GM18511 (cell line): Measurements from ENCODE around the gene CZIB.
A peak's percentile ranks its signal among the peaks of the same experiment; 100 is the strongest.

Experiments
- ATAC-seq: cut with Tn5 transposase; IDR thresholded peaks from one replicate; pipeline ENCODE4 v1.9.1; 2021; ENCODE audit warnings: mild to moderate bottlenecking, moderate library complexity; ENCODE audit not compliant: unreplicated experiment

CZIB gene

DNA sequence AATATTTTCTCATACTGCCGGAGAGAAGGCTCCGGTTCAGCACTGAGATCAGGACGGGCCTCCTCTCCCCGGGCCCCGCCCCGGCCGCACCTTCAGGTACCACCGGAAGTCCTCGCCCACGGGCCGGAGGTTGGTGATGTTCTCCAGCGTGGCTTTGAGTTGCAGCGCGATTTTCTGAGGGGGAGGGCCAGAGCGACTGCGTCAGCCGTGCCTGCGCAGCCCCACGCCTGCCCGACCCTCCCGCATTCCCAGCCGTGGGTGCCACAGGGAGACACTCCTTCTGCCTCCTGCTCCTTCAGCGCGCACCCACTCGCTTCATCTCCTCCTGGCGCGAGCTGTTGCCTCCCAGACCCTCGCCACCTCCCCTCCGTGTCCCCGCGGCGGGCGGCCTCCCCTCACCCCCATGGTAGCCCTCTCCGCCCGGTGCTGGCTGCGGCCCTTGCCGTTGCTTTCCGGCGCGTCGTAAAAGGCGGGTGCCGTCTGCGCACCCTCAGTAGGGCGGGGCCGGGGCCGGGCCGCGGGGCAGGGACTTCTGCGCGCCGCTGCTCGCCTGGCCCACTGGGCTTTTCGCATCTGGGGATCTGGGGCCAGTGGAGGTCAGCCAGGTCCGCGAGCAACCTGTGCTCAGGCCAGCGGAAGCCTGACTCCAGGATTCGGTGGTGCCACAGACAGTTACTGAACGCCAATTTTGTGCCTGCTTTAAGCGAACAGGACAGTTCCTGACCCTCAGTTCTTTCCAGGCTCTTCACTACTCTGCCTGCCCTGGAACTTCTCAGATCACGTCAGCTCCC is at the start of gene CZIB:
Gene CZIB, minus strand, starts transcription at position 464 of the 791 bp plus-strand sequence. Its CDS starts 59 bp downstream, at position 405.
- ATAC-seq, result peak; percentile 93

DNA sequence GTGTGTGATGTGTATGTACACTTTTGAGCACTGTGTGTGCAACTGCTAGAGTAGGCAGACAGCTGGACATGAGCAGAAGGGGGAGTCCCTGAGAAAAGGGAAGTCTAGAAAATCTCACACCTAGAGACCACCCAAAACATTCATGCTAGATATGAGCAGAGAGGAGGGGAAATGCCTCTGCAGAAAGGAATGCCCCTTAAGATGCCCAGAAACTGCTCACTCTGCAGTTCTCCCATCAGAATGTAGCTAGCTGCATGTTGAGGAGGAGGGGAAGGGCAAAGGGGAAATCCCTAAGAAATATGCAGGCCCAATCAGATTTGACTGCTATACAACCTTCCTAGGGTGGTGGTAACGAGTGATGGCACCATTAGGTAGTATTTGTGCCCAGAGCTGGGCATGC is 49.7 kb upstream of the CZIB start:
- ATAC-seq, result no peak

DNA sequence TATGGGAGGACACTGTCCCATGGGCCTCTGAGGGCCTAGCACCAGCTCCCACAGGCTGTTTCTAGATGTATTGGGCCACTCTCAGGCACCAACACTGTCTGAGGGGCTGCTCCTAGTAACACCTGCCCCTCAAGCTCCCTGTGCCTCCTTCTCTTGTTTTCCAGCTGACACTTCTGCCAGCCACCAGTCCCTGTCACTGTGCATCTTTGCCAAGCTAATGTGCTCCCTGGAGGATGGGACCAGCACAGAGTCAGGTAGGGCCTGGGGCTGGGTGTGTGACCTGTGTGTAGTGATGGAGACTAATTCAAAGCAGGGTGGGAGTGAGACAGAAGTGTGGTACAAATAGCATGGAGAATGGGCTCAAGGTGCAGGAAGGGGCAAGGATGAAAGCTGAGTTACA is 47.3 kb upstream of the CZIB start:
- no peak for ATAC-seq

DNA sequence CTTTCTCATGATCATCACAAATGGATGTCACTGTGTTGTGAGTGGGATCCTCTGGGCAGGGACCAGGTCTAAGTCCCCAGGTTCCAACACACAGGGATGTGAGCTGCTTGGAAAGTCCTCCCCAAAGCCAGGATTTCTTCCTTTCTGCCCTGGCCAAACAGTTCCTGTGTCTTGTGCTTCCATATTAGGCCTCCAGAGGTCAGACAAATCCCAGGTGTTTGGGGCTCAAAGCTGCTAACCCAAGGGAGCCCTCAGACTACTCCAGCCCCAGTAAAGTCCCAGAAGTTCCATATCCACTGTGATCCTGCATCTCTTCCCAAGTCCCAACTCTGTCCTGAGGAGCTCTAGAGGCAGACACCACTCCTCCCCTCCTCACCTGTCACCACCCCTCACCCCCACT is 45.6 kb upstream of the CZIB start:
- ATAC-seq, result no peak

DNA sequence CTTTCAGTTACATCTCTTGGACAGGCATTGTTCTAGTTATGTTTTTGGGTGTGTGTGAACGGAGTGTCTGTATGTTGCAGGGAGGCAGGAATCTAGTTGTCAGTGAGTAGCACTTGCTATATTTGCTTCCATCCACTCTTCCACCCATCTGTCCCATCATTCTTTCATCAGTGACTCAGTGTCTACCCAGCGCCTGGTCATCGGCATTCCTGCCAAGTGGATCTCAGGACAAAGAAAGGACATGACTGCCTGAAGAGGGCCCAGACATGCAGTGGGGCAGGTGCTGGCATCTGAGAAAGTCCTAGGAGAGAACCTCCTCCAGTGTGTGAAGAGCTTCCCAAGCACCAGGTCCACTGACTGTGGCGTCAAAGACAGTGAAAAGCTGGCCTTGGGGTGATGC is 45.1 kb upstream of the CZIB start:
- no peak for ATAC-seq

DNA sequence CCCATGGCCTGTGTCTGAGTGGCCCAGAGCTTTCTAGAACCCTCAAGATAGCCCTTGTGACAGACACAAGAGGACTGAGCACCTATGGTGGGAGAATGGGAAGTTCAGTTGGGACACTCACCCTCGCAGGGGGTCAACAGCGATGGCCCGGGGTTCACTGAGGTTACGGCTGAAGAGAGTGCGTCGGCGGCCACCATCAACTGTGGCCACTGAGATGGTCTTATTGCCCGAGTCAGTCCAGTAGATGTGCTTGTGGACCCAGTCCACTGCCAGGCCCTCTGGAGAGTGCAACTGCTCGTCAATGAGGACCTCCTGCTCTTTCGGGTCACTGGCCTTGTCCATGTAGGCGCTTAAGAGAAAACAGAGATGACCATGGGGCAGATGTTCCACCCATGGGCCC is 43.6 kb upstream of the CZIB start:
- ATAC-seq, result no peak

DNA sequence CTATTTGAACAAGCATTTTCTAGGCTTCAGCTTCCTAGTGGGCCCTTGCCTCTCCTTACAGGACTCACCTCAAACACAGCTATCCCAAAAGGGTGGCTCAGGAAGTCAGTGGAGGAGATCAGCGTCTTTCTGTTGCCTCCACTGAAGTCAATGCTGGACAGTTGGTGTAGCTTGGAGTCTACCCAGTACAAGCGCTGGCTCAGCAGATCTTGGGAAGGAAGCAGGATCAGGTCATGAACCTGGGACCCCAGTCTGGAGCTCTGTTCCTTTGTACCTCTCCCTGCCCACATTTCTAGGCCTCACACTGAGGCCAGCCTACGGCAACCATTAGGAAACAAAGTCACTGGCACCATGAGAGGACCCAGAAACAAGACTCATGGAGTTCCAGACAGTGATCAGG is 41.6 kb upstream of the CZIB start:
- ATAC-seq, result no peak

DNA sequence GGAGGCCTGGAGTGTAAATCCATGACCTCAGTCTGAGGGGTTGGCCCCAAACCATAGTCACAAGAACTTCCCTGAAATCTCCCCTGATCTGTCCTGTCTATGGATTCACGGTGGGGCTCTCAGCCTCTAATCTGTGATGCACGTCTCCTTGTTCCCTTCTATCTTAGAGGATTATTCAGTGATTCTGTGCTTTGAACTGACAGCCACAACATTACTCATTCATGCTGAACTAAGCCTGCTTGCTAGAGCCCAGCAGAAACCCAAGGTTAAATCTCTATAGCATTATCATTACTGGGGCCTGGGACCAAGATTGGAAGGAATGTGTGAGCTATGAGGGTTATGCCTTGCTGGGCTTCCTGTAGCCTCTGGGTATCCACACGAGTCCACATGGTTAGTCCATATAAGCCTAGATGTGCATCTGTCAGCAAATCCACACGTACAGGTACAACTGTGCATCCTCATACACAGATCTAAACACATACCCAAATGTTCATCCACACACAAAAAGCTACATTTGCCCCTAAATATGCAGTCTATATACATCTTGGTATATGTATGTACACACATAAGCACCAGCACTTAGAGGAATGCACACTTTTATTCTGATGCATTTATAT is 40.3 kb upstream of the CZIB start:
- ATAC-seq, result no peak

DNA sequence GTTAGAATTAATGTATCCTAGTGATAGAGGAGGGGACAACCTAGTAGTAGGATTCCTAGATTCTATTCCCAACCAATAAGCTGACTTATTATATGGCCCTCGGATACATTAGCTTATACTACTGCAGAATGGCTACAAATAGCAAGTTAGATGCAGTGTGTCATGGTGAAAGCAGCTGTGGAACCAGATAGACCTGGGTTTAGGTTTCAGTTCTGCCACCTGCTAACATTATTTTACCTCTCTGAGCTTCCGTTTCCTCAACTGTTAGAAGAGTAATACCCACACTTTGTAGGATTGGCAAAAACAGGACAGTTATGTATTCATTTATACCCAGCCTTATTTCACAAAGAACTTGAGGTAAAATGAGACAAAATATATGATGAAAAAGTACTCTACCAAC is 39.5 kb upstream of the CZIB start:
- no peak for ATAC-seq

DNA sequence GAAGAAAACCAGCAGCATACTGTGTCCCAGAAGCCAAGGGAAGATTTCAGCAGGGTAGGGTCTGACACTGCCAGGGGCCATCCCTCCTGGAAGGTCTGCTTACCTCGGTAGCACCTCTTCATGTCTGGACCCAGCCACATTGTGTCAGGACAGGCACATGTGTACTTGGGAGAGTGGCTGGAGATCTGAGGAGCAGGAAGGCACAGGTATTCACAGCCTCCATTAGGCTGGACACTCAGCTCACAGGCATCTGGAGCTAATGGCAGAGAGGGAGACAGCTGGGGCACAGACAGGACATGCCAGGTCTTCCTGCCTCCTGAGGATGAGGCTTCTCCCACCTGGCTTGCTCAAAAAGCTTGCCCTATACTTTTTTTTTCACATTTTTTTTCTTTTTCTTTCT is 37.8 kb upstream of the CZIB start:
- ATAC-seq, result no peak

DNA sequence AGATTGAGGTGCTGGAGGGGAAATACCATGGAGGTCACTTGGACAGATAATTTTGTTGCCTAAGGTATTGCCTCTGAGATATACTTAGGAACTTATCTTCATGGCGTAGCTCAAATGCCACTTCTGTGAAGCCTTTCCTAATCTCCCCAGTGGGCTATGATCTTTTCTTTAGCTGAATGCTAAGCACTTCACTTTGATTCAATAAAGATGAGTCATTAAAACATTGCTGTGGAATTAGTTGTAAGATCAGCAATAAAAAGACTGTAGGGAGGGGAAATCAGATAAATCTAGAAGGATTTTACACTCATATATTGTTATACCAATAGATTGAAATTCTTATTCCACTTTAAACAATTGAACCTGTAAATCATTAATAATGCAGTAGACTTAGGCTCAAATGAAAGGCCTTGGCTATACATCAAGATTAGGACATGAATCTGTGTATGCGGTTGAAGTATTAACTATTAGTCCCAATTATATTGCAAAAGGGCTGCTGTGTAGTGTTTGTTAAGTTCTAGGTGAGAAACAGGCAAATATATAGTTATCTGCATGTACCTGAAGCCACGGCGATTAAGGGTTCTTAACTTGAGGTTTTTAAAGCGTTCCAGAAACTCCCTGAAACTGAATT is 37.1 kb upstream of the CZIB start:
- ATAC-seq, result no peak

DNA sequence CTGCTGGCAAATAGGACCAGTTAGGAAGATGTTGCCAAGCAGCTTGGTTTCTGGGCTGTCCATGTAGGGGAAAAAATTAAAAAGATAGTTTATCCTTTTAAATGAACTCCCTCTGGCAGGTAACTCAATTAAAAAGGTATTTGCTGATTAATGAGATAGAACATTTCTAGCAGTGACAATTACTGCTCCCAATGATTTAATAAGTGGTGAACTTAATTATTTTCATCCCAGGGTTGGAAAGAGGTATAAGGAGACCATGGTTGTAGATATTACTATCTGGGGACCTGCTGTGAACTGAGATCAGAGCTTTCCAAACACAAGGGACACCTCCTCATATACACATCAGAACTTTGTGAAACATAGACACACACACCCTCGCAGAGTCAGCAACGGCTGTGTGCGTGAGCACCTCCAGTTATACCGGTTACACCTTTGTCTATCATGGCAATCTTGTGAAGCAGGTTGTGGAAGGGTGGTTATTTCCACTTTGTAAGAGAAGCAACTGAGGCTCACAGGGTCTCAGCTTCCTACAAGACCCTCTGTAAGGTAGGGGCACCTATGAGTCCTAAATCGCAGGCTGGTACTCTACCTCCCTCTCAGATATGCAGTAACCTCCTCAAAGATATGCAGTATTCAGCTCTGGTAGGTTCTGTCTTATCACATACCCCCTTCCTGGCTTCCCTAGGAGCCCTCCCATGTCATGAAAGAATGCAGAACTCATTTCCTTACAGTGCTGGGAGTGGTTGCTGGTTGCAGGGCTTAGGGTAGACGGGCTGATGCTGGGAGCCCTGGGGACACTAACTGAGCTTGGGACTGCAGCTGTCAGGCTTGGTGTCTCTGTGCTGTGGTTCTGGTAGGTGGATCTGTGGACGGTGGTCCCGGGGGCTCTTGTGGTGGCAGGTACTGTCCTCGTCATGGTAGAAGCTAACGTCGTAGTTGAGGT is 36.3 kb upstream of the CZIB start:
- ATAC-seq, result no peak

DNA sequence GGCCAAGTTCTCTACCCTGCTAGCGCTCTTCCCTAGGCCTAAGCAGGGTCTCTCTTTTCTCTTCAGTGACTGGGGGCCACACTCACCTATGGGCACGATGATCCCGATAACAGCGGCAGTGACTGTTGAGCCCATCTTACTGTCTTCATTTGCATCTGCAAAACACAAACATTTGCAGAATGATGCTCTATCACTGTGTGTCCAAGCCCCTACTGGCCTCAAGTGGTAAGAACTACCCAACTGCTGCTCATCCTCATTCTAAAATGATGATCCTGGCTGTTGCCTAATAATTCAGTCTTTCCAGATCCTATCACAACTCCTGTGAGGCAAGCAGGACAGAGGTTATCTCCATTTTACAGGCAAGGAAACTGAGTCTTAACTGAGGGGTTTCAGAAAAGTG is 34.6 kb upstream of the CZIB start:
- no peak for ATAC-seq

DNA sequence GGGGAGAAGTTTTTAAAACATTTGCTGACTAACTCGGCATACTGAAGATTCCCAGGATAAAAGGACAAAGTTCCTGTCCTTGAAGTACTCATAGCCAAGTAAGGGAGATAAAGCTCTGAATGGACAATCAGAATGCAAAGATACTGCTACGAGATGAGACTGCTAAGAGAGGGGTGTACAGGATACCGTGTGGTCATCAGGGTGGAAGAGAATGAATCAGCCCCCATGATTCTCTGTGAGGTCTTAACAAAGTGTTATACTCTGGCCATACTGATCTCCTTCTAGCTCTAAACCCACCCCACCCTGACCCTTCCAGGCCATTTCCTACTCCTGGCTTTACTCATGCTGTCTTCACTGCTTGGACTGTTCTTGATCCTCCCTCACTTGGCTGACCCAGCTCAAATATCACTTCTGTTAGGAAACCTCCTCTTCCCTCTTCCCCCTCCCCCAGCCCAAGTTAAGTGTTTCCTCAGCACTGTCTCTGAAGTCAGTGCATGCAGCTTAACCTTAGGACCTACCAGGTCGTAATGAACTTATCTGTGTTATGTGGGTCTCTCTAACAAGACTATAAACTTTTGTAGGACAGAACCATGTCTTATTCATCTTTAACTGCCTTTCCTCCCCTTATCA is 33.7 kb upstream of the CZIB start:
- ATAC-seq, result no peak

DNA sequence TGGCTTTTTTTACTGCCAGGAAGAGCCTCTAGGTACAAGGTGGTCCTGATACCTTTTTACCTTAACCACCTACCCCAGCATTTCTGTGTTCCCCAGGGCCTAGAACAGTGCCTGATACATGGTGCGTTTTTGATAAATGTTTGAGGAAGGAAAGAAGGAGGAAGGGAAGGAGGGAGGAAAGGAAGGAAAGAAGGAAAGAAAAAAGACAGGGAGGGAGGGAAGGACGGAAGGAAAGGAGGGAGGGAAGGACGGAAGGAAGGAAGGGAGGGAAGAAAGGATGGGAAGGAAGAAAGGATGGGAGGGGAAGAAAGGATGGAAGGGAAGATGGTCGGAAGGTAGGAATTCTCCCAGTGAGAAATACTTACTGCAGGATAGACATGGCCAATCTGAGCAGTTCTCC is 29.9 kb upstream of the CZIB start:
- ATAC-seq, result no peak

DNA sequence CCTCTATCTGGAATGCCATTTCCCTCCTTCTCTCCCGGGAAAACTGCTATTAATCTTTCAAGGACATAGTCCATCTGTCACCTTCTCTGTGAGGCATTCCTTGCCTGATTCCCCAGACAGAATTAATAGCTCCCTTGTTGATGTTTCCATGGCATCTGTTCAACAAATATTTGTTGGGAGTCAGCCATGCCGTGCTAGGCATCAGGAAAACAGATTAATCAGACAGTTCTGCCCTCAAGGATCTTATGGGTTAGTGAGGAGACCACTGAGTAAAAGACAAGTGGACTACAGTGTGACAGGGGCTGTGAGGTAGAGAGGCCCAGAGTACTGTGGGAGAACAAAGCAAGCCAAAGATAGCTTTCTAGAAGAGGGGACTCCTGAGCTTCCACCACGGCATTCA is 29.3 kb upstream of the CZIB start:
- ATAC-seq, result no peak

DNA sequence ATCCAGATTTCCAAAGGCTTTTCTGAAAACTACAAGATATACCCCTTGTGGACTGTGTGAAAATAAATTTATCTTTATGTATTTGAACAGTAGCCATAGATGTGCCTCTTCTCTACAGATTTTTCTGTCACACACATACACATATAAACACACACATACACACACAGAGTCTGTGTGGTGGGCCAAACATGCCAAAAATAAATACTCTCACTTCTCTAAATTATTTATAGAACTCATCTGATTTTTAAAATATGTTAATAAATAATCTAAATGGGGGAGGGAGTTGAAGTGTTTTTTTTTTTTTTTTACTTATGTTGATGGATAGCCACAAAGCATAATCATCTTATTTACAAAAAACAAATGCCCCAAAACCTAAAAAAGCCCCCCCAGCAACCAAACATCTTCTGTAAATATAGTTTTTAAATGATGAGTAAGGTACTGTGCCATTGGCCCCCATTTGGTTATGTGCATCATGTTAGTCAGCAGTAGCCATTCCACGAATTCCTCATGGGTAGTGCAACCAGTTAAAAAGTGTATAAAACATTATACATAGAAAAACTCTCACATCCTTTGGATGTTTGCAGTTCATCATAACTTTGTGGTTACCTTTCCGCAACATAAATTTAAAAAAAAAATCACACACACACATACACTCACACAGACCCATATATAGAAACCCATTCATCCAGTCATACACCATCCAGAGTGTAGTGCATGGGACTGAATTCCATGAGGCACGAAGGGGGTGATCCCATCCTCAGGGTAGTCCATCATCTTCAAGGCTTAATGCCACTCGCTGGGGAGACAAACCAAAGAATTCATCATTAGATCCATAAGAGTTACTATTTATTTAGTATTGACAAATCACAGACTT is 26.1 kb upstream of the CZIB start:
- no peak for ATAC-seq

DNA sequence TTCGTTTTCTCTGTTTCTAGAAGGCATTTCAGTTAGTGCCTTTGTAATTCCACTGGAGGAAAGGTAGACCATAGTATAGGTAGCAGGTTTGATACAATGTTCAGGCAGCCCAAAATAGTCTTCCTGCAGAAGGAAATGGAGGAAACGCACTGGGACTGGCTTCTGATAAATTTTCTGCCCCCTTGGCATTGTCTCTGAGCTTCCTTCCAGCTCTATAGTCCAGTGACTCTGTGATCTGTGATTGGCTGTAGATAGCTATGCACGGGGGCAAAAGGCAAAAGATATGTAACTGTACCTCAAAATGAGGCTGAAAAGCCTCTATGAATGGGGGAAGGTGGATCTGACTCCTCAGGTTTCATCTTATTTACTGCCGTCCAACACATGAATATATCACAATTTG is 23.7 kb upstream of the CZIB start:
- ATAC-seq, result no peak

DNA sequence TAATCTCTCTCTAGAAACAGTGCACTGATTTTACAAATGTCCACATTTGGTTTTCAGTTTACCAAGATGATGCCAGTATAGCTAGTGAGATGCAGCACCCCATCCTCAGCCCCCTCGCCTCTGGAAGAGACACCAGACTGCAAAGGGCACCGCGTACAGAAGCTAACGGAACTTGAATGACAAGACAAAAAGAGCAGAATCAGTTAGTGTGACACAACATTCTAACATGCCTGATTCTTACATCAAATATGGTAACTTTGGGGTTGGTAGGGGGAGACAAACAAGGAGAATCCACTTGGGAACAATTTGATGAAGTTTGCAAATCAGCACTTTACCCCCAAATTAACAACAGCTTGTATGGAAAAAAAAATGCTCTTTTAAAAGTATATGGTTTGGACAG is 21.9 kb upstream of the CZIB start:
- ATAC-seq, result no peak

DNA sequence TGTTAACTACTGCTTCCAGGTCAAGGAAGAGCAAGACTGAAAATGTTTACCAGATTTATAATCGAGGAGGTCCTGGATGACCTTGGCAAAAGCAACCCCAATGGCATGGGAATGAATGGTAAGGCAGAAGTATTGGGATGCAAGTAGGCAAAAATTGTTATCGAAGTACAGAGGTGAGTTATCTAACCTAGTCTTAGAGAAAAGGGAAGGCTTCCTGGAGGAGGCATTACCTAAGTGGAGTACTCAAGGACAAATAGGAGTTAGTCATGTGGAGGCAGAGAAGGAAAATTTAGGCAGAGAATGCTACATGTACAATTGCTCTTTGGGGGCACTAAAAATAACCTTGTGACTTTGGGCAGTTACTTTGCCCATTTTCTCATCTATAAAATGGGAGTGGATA is 21.4 kb upstream of the CZIB start:
- no peak for ATAC-seq
